Uterus (tissue), 4 donors: ENCODE data around the gene TRIO. TPM values are rescaled to one million over a fixed set of nuclear protein-coding genes. Genes with fewer than 3 reads are reported as not detected.

ENCODE experiments used
- DNase-seq, 2 donors: peaks; one replicate each; pipeline ENCODE4 v3.0.0-alpha.2; 2019 to 2020
- H3K27ac ChIP-seq, 2 donors: fragments of 200-600 bp; sonication (generic); 1 replicate in 1 of 2; 2 replicates in 1 of 2; pipeline ENCODE4 v1.5.1; 2016 to 2018
- H3K27me3 ChIP-seq, 2 donors: fragments of 200-600 bp; sonication (generic); one replicate each; pipeline ENCODE4 v1.5.1; 2018 to 2019; ENCODE audit warnings: control low read depth in 1 of 2
- H3K36me3 ChIP-seq, 2 donors: fragments of 200-600 bp; sonication (generic); one replicate each; pipeline ENCODE4 v1.5.1; 2019; ENCODE audit warnings: control low read depth in 1 of 2
- H3K4me1 ChIP-seq, 2 donors: fragments of 200-600 bp; sonication (generic); one replicate each; pipeline ENCODE4 v1.5.1; 2018 to 2019; ENCODE audit warnings: control low read depth in 1 of 2
- H3K4me3 ChIP-seq, 2 donors: fragments of 200-600 bp; sonication (generic); 1 replicate in 1 of 2; 2 replicates in 1 of 2; pipeline ENCODE4 v1.5.1; 2018 to 2019; ENCODE audit warnings: mild to moderate bottlenecking in 1 of 2
- H3K9me3 ChIP-seq, 2 donors: fragments of 200-600 bp; sonication (generic); one replicate each; pipeline ENCODE4 v1.5.1; 2019; ENCODE audit warnings: control low read depth in 1 of 2
- POLR2A ChIP-seq, 2 donors: fragments of 450-650 bp; IDR thresholded peaks; one replicate each; pipeline ENCODE4 v1.6.1; 2016; ENCODE audit warnings: antibody characterized with exemption in 2 of 2, mild to moderate bottlenecking in 1 of 2, moderate library complexity in 1 of 2
- intact Hi-C: fragments of 100-400 bp; cut with DNase I; formaldehyde crosslinking; loops from one replicate; pipeline ENCODE4 v1.15.1; 2023; ENCODE audit warnings: low total_unique reads
- total RNA-seq, 4 donors: library from RNA; depleted of rRNA in 3 of 4; stranded (reverse); fragments of >200 nt in 3 of 4; gene quantifications; one replicate each; pipeline versions ENCODE4 v1.1.0 to v1.2.4, GENCODE V29; 2014 to 2023
- TF ChIP-seq, protein P1 (sequence below), 4 experiments: fragments of 200-600 bp in 2 of 4; fragments of 450-650 bp in 2 of 4; sonication (generic) in 2 of 4; IDR thresholded peaks; one replicate each; pipeline ENCODE4 v1.5.1; 2016 to 2019; ENCODE audit warnings: antibody characterized with exemption in 4 of 4, mild to moderate bottlenecking in 2 of 4, moderate library complexity in 1 of 4
- donor health status: DM: yes; HTN: yes; CAD: no.

The TRIO gene
- total RNA-seq, 4 donors from 2014 or later, result 93.5 to 234 (median 207) TPM

DNA sequence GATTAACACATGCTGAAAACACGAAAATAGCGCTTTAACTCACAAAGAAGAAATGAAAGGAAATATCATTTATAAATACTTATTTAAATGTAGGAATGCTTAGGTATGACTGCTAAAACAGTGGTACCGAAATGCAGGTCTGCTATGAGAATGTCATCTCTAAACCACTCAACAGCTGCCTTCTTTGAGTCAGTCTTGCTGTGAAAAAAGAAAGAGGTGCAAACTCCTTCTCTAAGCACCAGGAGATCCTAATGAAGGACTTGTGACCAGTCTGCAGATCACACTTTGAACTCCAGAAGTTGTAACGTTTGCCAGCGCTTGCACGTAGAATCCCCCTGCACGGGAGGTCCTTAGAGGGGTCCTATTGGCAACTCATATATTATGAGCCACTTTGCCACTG, 86.6 kb downstream of the TRIO start:
- Histone ChIP-seq H3K9me3 (no peaks in the 10 kb centered on the region), H3K27ac (no peak overlapping the region), H3K36me3 (no peaks in the 10 kb centered on the region), H3K4me3 (no peak overlapping the region), H3K27me3 (no peaks in the 10 kb centered on the region), H3K4me1 (no peaks in the 10 kb centered on the region)
- TF ChIP-seq, protein P1, sequence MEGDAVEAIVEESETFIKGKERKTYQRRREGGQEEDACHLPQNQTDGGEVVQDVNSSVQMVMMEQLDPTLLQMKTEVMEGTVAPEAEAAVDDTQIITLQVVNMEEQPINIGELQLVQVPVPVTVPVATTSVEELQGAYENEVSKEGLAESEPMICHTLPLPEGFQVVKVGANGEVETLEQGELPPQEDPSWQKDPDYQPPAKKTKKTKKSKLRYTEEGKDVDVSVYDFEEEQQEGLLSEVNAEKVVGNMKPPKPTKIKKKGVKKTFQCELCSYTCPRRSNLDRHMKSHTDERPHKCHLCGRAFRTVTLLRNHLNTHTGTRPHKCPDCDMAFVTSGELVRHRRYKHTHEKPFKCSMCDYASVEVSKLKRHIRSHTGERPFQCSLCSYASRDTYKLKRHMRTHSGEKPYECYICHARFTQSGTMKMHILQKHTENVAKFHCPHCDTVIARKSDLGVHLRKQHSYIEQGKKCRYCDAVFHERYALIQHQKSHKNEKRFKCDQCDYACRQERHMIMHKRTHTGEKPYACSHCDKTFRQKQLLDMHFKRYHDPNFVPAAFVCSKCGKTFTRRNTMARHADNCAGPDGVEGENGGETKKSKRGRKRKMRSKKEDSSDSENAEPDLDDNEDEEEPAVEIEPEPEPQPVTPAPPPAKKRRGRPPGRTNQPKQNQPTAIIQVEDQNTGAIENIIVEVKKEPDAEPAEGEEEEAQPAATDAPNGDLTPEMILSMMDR (IDR thresholded peaks at IDR 0.05), result no peak
- TF ChIP-seq POLR2A (IDR thresholded peaks at IDR 0.05), result no peak
- intact Hi-C loops, result no loop called here
- no peak for DNase-seq

DNA sequence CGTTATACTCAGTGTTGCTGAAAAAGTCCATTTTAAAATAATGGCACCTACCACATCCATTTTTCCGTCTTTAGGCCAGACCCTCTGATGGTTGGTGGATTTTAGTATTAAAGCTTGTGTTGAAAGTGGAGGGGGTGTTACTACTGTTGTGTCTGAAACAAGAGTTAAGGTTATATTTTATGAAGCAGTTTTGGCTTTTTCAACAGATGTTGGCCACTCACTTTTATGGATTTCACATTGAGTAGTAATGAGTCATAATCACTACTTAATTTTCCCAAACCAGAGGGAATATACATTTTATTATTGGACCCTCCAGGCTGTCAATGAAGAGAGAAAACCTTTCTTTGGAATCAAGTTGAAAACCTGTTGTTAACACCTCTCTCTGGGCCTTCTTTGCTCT, 88.0 kb downstream of the TRIO start:
- no peak for DNase-seq
- Histone ChIP-seq H3K27me3 (no peaks in the 10 kb centered on the region), H3K27ac (no peak overlapping the region), H3K9me3 (no peaks in the 10 kb centered on the region), H3K36me3 (no peaks in the 10 kb centered on the region), H3K4me1 (no peaks in the 10 kb centered on the region), H3K4me3 (no peak overlapping the region)
- TF ChIP-seq, protein P1 (IDR thresholded peaks at IDR 0.05), result no peak
- TF ChIP-seq POLR2A (IDR thresholded peaks at IDR 0.05), result no peak
- intact Hi-C loops, result no loop called here

DNA sequence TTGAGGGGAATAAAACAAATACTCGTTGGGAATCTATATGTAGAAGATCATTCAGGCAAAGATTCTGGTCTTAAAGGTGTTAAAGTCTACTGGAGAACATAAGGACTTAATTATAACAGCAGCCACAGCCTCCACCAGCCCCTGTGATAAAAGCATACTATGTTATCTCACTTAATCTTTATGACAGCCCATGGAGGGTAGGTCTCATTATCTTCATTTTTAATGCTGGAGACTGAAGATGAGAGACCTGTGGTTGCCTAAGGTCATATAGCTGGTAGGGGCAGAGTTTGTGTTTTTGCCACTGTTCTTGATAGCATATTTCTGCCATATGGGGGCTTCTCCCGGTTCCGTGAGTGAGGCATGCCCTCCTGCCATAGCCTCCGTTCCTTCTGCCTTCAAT, 88.7 kb downstream of the TRIO start:
- no peaks in the 10 kb centered on the region for H3K4me1 ChIP-seq

DNA sequence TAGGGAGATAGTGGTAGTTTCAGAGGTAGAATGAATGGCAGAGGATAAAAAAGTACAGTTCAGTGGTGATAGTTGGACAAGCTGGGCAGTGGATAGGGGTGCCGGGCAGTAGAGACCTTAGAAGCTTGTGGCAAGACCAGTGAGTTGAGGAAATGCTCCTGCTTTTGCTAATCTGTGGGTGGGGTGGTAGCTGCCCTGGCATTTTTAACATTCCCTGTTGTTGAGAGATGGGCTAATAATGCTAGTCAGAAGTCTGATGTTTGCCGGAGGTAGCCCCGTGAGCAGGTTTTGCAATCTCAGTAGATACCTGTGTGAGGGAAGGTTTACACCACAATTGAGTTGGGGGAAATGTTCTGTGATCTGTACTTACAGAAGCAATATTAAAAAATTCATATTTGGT, 91.1 kb downstream of the TRIO start:
- no peak for DNase-seq
- H3K27ac ChIP-seq, result no peak overlapping the region
- no peak overlapping the region for H3K4me3 ChIP-seq
- no peaks in the 10 kb centered on the region for H3K36me3 ChIP-seq
- TF ChIP-seq, protein P1 (IDR thresholded peaks at IDR 0.05), result no peak
- TF ChIP-seq POLR2A (IDR thresholded peaks at IDR 0.05), result no peak
- no peaks in the 10 kb centered on the region for H3K4me1 ChIP-seq
- no peaks in the 10 kb centered on the region for H3K27me3 ChIP-seq
- no peaks in the 10 kb centered on the region for H3K9me3 ChIP-seq
- intact Hi-C loops, result no loop called here

More for the DNA sequence above, 88.7 kb downstream of the TRIO start:
- Histone ChIP-seq H3K4me3 (no peak overlapping the region), H3K36me3 (no peaks in the 10 kb centered on the region), H3K27me3 (no peaks in the 10 kb centered on the region), H3K27ac (no peak overlapping the region), H3K9me3 (no peaks in the 10 kb centered on the region)
- DNase-seq, result no peak
- TF ChIP-seq, protein P1 (IDR thresholded peaks at IDR 0.05), result no peak
- no peak for TF ChIP-seq POLR2A (IDR thresholded peaks at IDR 0.05)
- intact Hi-C loops, result no loop called here

DNA sequence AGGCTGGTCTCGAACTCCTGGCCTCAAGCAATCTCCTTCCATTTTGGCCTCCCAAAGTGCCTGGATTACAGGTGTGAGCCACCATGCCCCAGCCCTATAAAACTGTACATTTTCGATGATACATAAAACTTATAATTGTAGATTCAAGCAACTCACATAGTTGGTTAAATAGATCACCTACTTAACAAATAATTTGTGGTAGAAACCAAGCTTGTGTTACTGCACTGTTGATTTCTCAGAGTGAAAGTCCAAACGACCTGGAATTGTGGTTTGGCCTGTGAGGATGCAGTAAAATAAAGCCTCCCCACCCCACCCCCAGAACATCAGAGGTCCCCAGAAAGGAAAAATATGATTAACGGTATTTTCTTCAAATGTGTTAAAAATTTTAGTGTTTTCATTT, 92.7 kb downstream of the TRIO start:
- no peak for TF ChIP-seq POLR2A (IDR thresholded peaks at IDR 0.05)
- TF ChIP-seq, protein P1 (IDR thresholded peaks at IDR 0.05), result no peak
- Histone ChIP-seq H3K4me3 (no peak overlapping the region), H3K27ac (no peak overlapping the region), H3K36me3 (no peaks in the 10 kb centered on the region), H3K27me3 (no peaks in the 10 kb centered on the region), H3K9me3 (no peaks in the 10 kb centered on the region), H3K4me1 (no peaks in the 10 kb centered on the region)
- DNase-seq, result no peak
- intact Hi-C loops, result no loop called here
